Large intestine (tissue), 3 donors: ENCODE measurements around the gene ARHGEF16. TPM values are rescaled to one million over a fixed set of nuclear protein-coding genes. Genes with fewer than 3 reads are reported as not detected.
A peak's percentile ranks its signal among the peaks of the same experiment; 100 is the strongest.

Source experiments
- DNase-seq, 2 donors: peaks; one replicate each; pipeline versions ENCODE4 v3.0.0 to v3.0.0-alpha.2; 2013
- H3K27ac ChIP-seq: one replicate; pipeline ENCODE4 v1.5.1; 2013; ENCODE audit warnings: low read length
- H3K27me3 ChIP-seq: 2 replicates; pipeline ENCODE4 v1.6.1; 2013; ENCODE audit warnings: low read length; ENCODE audit not compliant: control insufficient read depth, insufficient read depth
- H3K36me3 ChIP-seq: 2 replicates; pipeline ENCODE4 v1.6.1; 2013; ENCODE audit warnings: low read length; ENCODE audit not compliant: control insufficient read depth, insufficient read depth
- H3K4me1 ChIP-seq: one replicate; pipeline ENCODE4 v1.6.1; 2013; ENCODE audit warnings: low read length; ENCODE audit not compliant: control insufficient read depth, insufficient read depth
- H3K4me3 ChIP-seq: one replicate; pipeline ENCODE4 v1.5.1; 2013; ENCODE audit warnings: low read length
- H3K9me3 ChIP-seq: one replicate; pipeline ENCODE4 v1.6.1; 2013; ENCODE audit warnings: mild to moderate bottlenecking, low read depth, low read length, moderate library complexity; ENCODE audit not compliant: control insufficient read depth
- WGBS: methylation state at CpG from one replicate; pipeline ENCODE4 v1.1.5; 2013; ENCODE audit warnings: low lambda C conversion rate; ENCODE audit not compliant: insufficient coverage; 5-methylcytosine and 5-hydroxymethylcytosine counted together
- polyA plus RNA-seq: library from polyadenylated mRNA; unstranded; fragments of 120-200 nt; gene quantifications from one replicate; pipeline ENCODE4 v1.2.1, GENCODE V29; 2013

ARHGEF16 gene
- polyA plus RNA-seq, 1 donor = 39.7 TPM

DNA sequence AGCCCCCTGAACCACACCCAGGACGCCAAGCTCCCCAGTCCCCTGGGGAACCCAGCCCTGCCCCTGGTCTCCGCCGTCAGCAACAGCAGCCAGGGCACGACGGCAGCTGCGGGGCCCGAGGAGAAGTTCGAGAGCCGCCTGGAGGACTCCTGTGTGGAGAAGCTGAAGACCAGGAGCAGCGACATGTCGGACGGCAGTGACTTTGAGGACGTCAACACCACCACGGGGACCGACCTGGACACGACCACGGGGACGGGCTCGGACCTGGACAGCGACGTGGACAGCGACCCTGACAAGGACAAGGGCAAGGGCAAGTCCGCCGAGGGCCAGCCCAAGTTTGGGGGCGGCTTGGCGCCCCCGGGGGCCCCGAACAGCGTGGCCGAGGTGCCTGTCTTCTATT, 42.7 kb upstream of the ARHGEF16 start:
- no peak overlapping the region for H3K27ac ChIP-seq
- peaks cover under 1% of the 10 kb centered on the region for H3K4me1 ChIP-seq
- DNase-seq = no peak
- WGBS = no CpG with 5 or more reads among the region's 30 CpGs
- peaks cover 16% of the 10 kb centered on the region for H3K9me3 ChIP-seq
- peaks cover 8% of the 10 kb centered on the region for H3K27me3 ChIP-seq
- H3K36me3 ChIP-seq = no peaks in the 10 kb centered on the region
- H3K4me3 ChIP-seq = no peak overlapping the region

DNA sequence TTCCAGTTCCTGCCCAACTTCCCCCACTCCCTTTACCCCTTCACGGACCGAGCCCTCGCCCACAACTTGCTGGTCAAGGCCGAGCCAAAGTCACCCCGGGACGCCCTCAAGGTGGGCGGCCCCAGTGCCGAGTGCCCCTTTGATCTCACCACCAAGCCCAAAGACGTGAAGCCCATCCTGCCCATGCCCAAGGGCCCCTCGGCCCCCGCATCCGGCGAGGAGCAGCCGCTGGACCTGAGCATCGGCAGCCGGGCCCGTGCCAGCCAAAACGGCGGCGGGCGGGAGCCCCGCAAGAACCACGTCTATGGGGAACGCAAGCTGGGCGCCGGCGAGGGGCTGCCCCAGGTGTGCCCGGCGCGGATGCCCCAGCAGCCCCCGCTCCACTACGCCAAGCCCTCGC, 42.1 kb upstream of the ARHGEF16 start:
- WGBS = no CpG with 5 or more reads among the region's 33 CpGs
- H3K36me3 ChIP-seq = no peaks in the 10 kb centered on the region
- peaks cover 8% of the 10 kb centered on the region for H3K27me3 ChIP-seq

DNA sequence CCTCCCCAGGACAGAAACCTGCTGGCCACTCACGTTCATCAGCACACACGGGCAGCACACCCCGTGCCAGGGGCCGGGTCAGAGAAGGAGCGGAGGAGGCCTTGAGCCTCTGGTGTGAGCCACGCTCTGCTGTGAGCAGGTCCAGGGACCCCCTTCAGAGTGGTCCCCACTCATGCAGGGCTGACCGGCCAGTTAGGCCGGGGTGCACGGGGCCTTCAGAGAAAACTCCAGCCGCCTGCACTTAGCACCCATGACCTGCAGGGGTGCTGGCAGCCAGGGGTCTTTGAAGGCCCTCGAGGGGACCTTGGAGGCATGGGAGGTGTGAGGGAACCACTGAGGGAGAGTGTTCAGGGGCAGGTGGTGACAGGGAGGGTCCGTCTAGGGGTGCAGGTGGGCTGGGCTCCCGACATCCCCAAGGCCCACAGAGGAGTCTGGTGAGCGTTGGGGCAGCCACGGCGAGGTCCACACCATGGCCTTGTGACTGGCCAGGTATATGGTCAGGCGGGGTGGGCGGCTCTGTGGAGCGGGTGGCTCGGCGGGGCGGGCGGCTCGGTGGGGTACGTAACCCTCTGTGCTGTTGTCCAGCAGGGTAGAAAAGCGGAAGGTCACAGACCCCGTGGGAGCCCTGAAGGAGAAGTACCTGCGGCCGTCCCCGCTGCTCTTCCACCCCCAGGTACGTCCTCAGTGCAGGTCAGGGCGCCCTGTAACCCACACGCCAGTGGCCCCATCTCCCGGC, 40.3 kb upstream of the ARHGEF16 start:
- Histone ChIP-seq H3K27me3 (peaks cover 6% of the 10 kb centered on the region), H3K9me3 (peaks cover 20% of the 10 kb centered on the region), H3K4me1 (peaks cover 19% of the 10 kb centered on the region), H3K4me3 (no peak overlapping the region), H3K36me3 (no peaks in the 10 kb centered on the region), H3K27ac (no peak overlapping the region)
- DNase-seq = no peak
- WGBS = no CpG with 5 or more reads among the region's 34 CpGs

More for the DNA sequence above, 42.1 kb upstream of the ARHGEF16 start:
- DNase-seq = no peak
- H3K27ac ChIP-seq = no peak overlapping the region
- no peak overlapping the region for H3K4me3 ChIP-seq
- peaks cover 6% of the 10 kb centered on the region for H3K4me1 ChIP-seq
- H3K9me3 ChIP-seq = peaks cover 20% of the 10 kb centered on the region

DNA sequence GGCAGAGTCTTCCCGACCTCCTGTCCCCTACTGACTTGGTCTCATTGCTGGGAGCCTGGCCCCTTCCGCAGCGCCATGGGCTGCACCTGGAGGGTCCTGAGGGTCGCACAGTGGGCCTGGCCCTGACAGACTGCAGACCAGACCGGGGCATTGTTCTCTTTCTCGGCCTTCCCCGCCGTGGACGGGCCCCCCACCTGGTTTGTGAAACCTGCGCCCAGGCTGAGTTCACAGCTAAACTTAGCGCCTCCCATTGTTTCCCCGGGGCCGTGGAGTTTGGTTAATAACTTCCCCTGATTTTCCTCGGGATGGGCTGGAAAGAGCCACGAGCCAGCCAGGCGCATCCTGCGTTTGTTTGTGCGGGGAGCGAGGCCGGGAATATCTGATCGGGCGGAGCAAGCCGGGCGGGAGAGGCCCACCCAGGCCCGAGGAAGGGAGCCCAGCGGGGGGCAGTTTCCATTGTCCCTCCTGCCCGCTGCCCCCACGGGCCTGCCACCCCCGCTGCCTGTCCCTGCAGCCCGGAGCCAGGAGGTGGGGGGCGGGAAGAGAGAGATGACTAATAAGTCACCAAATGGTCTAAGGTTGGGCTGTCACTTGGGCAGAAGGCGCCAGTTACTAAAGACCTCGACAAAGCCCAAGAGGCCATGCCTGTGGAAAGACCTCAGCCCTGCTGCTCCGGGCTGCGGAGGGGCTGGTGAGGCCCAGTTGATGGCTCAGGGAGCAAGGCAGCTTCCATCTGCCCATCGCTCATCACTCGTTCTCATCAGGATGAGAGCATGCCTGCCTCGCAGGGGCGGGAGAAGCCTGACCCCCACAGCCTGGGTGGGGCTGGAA, 39.0 kb upstream of the ARHGEF16 start:
- no CpG with 5 or more reads among the region's 39 CpGs for WGBS
- peaks cover 20% of the 10 kb centered on the region for H3K9me3 ChIP-seq
- peaks cover 6% of the 10 kb centered on the region for H3K27me3 ChIP-seq
- no peaks in the 10 kb centered on the region for H3K36me3 ChIP-seq
- peaks cover 22% of the 10 kb centered on the region for H3K4me1 ChIP-seq
- H3K27ac ChIP-seq = no peak overlapping the region
- no peak for DNase-seq
- H3K4me3 ChIP-seq = no peak overlapping the region

DNA sequence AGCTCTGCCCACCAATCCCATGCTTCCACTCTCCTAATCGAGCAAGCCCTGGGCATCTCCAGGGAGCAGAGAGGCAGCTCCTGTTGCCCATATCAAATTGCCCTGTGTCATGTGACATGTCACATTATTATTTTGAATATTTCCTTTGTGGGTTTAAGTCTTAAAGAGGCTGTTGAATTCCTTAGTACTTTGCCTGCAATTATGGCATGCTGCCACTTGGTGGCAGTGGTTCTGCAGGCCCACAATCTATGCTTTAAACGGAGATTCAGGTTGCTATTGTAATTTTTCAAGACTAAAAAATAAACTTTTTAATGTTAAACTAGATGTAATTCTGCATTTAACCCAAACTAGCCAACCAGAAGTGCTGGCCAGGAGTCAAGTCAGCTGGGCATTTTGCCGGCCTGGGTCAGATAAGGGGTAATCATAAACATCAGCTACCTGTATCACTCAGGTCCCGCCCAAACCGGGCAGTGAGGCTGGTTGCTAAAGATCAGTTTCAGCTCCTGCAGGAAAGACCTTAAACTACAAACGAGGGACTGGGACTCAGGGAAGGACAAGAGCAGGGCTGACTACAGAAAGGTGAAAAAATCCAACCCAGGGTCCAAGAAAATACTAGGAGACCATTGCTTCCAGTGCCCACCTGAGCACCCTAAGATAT, 37.3 kb upstream of the ARHGEF16 start:
- Histone ChIP-seq H3K36me3 (no peaks in the 10 kb centered on the region), H3K27ac (peak overlapping the region; percentile 93), H3K4me3 (no peak overlapping the region), H3K4me1 (peaks cover 31% of the 10 kb centered on the region), H3K27me3 (peaks cover 6% of the 10 kb centered on the region), H3K9me3 (peaks cover 24% of the 10 kb centered on the region)
- no CpG with 5 or more reads among the region's 6 CpGs for WGBS
- DNase-seq = peak; percentile 46 to 58

DNA sequence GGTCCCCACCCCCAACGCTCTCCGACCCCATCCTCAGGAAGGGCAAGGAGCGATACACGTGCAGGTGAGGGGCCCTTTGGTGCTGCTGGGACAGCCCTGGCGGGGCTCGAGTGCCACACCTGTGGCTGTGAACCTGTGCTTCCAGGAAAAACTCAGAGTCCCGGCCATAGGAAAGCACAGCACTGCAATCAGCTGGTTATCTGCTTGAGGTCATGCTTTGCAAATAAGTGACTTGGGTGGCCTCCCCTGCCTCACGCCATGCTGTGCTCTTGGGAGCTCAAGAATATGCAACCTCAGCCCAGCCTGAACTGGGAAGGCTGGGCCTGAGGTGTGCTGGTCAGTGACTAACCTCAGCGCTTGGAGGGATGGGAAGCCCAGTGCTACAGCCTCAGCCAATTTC, 36.5 kb upstream of the ARHGEF16 start:
- H3K27me3 ChIP-seq = peaks cover 6% of the 10 kb centered on the region
- H3K4me1 ChIP-seq = peaks cover 38% of the 10 kb centered on the region
- DNase-seq = peak; percentile 88 to 93
- WGBS = no CpG with 5 or more reads among the region's 9 CpGs
- no peaks in the 10 kb centered on the region for H3K36me3 ChIP-seq
- peaks cover 24% of the 10 kb centered on the region for H3K9me3 ChIP-seq
- no peak overlapping the region for H3K4me3 ChIP-seq
- H3K27ac ChIP-seq = peak overlapping the region; percentile 93

DNA sequence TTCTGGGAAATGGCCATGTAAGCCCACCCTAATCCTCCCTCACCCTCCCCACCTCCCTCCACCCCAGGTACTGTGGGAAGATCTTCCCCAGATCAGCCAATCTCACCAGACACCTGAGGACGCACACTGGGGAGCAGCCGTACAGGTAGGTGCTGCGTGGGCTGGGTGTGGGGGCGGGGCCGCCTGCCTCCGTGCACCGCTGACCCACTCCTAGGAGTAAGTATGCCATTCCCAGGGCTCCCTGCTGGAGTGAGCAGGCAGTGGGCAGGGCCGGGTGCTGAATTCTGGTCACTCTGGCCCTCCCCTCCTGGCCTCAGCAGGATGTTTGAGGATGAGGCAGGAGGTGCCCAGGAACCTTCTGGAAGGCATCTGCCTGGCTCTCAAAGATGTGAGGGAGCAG, 35.9 kb upstream of the ARHGEF16 start:
- no peaks in the 10 kb centered on the region for H3K36me3 ChIP-seq
- DNase-seq = no peak
- no CpG with 5 or more reads among the region's 8 CpGs for WGBS
- H3K27ac ChIP-seq = peak overlapping the region; percentile 93
- H3K4me3 ChIP-seq = no peak overlapping the region
- peaks cover 24% of the 10 kb centered on the region for H3K9me3 ChIP-seq
- H3K27me3 ChIP-seq = peaks cover 6% of the 10 kb centered on the region
- H3K4me1 ChIP-seq = peaks cover 44% of the 10 kb centered on the region

DNA sequence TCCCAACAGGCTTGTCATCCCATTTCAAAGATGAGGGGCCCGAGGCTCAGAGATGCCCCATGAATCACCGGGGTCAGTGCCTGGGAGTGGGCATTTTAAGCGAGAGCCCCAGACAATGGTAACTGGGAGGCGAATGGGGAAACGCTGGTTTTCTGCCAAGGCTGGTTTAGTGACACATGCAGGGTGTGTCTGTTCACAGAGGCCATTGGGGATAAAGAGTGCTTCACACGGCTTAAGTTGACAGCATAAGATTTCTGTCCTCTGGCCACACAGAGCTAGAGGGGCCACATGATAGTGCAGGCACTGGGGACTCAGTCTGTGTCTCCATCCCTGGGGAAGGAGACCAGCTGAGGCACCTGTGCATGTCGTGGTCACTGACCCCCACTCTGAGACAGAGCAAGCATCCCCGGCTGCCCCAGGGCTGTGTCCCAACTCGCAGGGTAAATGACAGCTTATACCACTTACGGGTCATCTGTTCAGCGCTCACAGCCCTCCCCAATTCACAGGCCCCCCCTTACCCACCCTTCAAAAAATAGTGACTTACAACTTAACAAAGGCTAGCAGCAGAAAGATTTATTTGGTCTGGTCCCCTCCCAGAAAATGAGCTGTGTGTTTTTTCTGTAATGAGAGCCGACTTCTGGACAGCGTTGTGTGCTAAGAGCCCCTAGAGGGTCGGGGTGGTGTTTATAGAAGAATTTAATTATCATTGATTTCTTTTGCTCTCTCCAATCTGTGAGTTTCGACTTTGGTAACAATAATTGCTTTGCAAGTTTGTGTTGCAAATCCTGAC, 34.9 kb upstream of the ARHGEF16 start:
- Histone ChIP-seq H3K27me3 (peaks cover 6% of the 10 kb centered on the region), H3K4me3 (no peak overlapping the region), H3K9me3 (peaks cover 24% of the 10 kb centered on the region), H3K27ac (peak overlapping the region; percentile 93), H3K36me3 (no peaks in the 10 kb centered on the region), H3K4me1 (peaks cover 54% of the 10 kb centered on the region)
- DNase-seq = peak in 1 of 2 donors; percentile 65
- 80% methylated on average over 1 of the region's 15 CpGs for WGBS

DNA sequence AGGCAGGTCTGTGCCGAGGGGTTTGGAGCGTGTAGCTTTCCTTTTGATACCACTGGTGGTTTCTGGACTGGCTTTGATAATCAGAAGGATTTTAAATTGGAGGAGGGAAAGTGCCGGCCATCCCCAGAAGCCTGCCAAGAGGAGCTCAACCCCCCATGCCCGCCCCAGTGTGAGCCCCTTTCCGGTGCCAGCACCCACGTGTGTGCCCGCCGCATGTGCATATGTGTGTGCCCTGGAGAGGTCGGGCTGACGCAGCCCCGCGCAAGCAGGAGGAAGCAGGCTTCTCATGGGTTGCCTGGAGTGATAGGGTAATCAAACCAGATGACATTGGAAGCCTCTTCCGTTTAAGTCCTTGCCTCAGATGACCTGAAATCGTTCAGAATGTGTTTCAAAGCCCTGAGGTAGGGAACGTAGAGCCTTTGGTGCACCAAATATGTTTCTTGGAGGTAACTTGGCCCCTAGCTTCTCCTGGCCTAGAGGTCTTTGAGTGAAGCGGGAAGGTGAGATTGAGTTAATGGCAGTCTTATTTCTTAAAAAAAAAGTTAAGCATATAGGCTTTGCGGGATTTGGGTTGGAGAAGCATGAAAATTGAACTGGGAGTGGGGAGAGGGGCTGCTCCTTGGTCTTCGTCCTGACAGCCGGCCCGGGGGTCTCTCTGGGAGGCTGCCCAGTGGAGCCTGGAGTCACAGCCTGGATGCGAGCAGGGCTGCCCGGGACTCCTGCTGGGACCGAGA, 34.1 kb upstream of the ARHGEF16 start:
- H3K4me1 ChIP-seq = peaks cover 56% of the 10 kb centered on the region
- no peak overlapping the region for H3K27ac ChIP-seq
- no peaks in the 10 kb centered on the region for H3K36me3 ChIP-seq
- no peak overlapping the region for H3K4me3 ChIP-seq
- 67% methylated on average over 1 of the region's 23 CpGs for WGBS
- DNase-seq = no peak
- peaks cover 4% of the 10 kb centered on the region for H3K27me3 ChIP-seq
- peaks cover 22% of the 10 kb centered on the region for H3K9me3 ChIP-seq
